RWPE2 (cell line): ENCODE results near the gene E2F3.

ENCODE experiments used
- ATAC-seq: fragments of 200-7000 bp; cut with Tn5 transposase; 3 replicates; pipeline ENCODE4 v1.9.1; 2021; ENCODE audit warnings: low read depth
- DNase-seq: peaks from one replicate; pipeline ENCODE4 v3.0.0-alpha.2; 2020; ENCODE audit warnings: low spot score
- H3K27ac ChIP-seq: fragments of 450-650 bp; 2 replicates; pipeline ENCODE4 v1.5.1; 2017; ENCODE audit warnings: mild to moderate bottlenecking; ENCODE audit not compliant: poor library complexity, severe bottlenecking
- H3K27me3 ChIP-seq: fragments of 250-450 bp; sonication (Bioruptor Pico); 2 replicates; pipeline ENCODE4 v1.5.1; 2021; ENCODE audit warnings: mild to moderate bottlenecking, moderate library complexity; ENCODE audit not compliant: insufficient read depth, poor library complexity, severe bottlenecking
- H3K36me3 ChIP-seq: fragments of 250-450 bp; sonication (Bioruptor Pico); 2 replicates; pipeline ENCODE4 v1.5.1; 2020; ENCODE audit warnings: low read depth, mild to moderate bottlenecking, moderate library complexity
- H3K4me1 ChIP-seq: fragments of 250-450 bp; sonication (Bioruptor Pico); 2 replicates; pipeline ENCODE4 v1.5.1; 2021; ENCODE audit warnings: mild to moderate bottlenecking, moderate library complexity; ENCODE audit not compliant: insufficient read depth, poor library complexity, severe bottlenecking
- H3K4me3 ChIP-seq: fragments of 250-450 bp; sonication (Bioruptor Pico); 2 replicates; pipeline ENCODE4 v1.5.1; 2021; ENCODE audit warnings: mild to moderate bottlenecking, moderate library complexity; ENCODE audit not compliant: severe bottlenecking
- H3K9me3 ChIP-seq: fragments of 250-450 bp; sonication (Bioruptor Pico); 2 replicates; pipeline ENCODE4 v1.5.1; 2021; ENCODE audit warnings: mild to moderate bottlenecking, moderate library complexity; ENCODE audit not compliant: severe bottlenecking
- TF ChIP-seq, protein P1 (sequence below): fragments of 450-650 bp; IDR thresholded peaks from one replicate; pipeline ENCODE4 v1.5.1; 2017; ENCODE audit warnings: mild to moderate bottlenecking, moderate library complexity; ENCODE audit not compliant: poor library complexity, severe bottlenecking

E2F3 gene

DNA sequence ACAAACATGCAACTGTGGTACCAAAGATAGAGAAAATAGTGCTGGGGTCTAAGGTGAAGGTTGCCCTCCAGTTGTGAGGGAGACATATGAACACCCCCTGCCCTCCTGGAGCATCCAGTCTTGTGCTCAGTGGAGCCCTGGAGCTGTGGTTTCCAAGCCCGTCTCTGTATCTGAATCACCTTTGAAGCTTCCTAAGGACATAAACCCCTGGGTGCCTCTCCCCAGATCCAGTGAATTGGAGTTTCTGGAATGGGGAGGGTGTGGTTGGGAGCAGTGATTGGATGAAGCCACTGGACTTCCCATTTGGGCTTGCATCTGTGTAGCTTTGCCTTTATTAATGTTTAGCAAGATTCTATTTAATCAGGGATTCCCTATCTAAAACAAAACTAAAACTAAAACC is 22.4 kb upstream of the E2F3 start:
- Histone ChIP-seq H3K9me3 (no peaks in the 10 kb centered on the region), H3K36me3 (no peaks in the 10 kb centered on the region), H3K27ac (no peak overlapping the region), H3K4me3 (no peak overlapping the region), H3K4me1 (peaks cover 8% of the 10 kb centered on the region), H3K27me3 (no peaks in the 10 kb centered on the region)
- ATAC-seq (no peak), DNase-seq (no peak)
- TF ChIP-seq, protein P1, sequence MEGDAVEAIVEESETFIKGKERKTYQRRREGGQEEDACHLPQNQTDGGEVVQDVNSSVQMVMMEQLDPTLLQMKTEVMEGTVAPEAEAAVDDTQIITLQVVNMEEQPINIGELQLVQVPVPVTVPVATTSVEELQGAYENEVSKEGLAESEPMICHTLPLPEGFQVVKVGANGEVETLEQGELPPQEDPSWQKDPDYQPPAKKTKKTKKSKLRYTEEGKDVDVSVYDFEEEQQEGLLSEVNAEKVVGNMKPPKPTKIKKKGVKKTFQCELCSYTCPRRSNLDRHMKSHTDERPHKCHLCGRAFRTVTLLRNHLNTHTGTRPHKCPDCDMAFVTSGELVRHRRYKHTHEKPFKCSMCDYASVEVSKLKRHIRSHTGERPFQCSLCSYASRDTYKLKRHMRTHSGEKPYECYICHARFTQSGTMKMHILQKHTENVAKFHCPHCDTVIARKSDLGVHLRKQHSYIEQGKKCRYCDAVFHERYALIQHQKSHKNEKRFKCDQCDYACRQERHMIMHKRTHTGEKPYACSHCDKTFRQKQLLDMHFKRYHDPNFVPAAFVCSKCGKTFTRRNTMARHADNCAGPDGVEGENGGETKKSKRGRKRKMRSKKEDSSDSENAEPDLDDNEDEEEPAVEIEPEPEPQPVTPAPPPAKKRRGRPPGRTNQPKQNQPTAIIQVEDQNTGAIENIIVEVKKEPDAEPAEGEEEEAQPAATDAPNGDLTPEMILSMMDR = no peak

DNA sequence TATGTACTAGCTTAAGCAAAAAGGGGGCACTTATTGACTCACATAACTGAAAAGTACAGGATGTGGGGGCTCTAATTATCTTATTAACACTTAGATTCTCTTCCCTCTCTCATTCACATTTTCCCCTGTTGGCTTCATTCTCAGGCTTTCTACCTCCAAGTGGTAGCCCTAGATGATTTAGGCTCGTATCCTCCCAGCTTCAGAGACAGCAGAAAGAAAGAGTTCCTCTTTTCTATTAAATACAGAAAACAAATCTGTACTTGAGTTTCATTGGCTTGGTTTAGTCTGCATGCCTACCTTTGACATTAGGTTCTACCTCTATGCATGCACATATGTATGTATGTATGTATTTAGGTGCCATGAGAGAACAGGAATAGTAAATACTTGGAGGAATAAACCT is 15.5 kb upstream of the E2F3 start:
- ATAC-seq = no peak
- H3K36me3 ChIP-seq = no peaks in the 10 kb centered on the region
- DNase-seq = no peak
- H3K4me3 ChIP-seq = no peak overlapping the region
- TF ChIP-seq, protein P1 = no peak
- no peaks in the 10 kb centered on the region for H3K9me3 ChIP-seq
- H3K27me3 ChIP-seq = no peaks in the 10 kb centered on the region
- H3K4me1 ChIP-seq = no peaks in the 10 kb centered on the region
- H3K27ac ChIP-seq = no peak overlapping the region

DNA sequence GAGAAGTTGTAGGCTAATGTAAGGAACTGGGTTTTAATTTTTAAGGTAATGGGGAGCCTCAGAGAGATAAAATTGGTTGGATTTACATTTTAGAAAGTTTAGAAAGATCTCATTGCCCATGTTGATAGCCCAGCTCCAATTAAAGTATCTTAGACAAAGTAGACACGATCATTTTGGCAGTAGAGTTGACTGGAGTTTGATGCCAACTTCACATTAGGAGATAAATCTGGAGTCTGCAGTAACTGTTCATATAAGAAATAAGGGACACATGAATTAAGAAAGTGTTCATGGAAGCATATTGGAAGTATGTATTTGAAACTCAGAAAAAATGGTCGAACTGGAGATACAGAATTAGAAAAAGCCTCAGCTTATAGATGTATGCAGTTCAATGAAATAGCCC is 12.6 kb upstream of the E2F3 start:
- DNase-seq = no peak
- Histone ChIP-seq H3K9me3 (no peaks in the 10 kb centered on the region), H3K27ac (no peak overlapping the region), H3K36me3 (no peaks in the 10 kb centered on the region), H3K4me1 (no peaks in the 10 kb centered on the region), H3K27me3 (no peaks in the 10 kb centered on the region), H3K4me3 (no peak overlapping the region)
- TF ChIP-seq, protein P1 = no peak
- ATAC-seq = no peak

DNA sequence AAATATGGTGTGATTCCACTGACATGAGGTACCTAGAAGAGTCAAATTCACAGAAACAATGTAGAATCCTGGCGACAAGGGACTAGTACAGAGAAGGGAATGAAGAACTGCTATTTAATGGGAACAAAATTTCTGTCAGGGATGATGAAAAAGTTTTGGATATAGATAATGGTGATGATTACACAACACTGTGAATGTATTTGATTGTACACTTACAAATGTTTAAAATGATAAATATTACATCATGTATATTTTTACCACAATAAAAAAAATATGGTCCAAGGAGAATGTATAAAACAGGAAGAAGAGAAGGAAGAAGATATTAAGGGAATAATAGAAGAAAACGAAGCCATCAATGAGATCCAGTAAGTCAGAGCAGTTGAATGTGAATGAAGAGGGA is 8.4 kb upstream of the E2F3 start:
- ATAC-seq (no peak), DNase-seq (no peak)
- no peaks in the 10 kb centered on the region for H3K36me3 ChIP-seq
- H3K27me3 ChIP-seq = no peaks in the 10 kb centered on the region
- no peak overlapping the region for H3K4me3 ChIP-seq
- H3K9me3 ChIP-seq = no peaks in the 10 kb centered on the region
- H3K27ac ChIP-seq = no peak overlapping the region
- TF ChIP-seq, protein P1 = no peak
- no peaks in the 10 kb centered on the region for H3K4me1 ChIP-seq

DNA sequence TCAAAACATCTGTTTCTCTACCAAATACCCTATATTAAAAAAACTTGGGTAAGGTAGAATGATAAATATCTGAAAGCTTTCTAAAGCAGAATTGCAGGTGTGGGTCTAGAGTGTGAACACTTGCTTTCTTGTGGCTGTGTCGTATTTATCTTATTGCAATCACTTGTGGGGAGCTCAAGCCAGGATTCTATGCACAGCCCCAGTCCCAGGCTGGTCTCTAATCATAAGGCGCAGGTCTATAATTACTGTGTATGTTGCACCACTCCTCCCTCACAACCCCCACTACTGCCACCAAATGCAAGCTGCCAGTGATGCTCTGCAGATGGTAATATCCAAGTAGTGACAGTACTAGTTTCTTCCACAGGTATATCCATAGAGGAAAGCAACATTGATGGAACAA is 2.2 kb upstream of the E2F3 start:
- Histone ChIP-seq H3K9me3 (no peaks in the 10 kb centered on the region), H3K27ac (no peak overlapping the region), H3K4me1 (peaks cover 6% of the 10 kb centered on the region), H3K36me3 (no peaks in the 10 kb centered on the region), H3K4me3 (no peak overlapping the region), H3K27me3 (no peaks in the 10 kb centered on the region)
- ATAC-seq (no peak), DNase-seq (no peak)
- TF ChIP-seq, protein P1 = no peak
